GM21825 (cell line): Measurements from ENCODE around the gene ZNF827.

Experiments used
- ATAC-seq: cut with Tn5 transposase; IDR thresholded peaks from one replicate; pipeline ENCODE4 v1.9.1; 2021; ENCODE audit warnings: mild to moderate bottlenecking, moderate library complexity; ENCODE audit not compliant: unreplicated experiment

The ZNF827 gene, protein sequence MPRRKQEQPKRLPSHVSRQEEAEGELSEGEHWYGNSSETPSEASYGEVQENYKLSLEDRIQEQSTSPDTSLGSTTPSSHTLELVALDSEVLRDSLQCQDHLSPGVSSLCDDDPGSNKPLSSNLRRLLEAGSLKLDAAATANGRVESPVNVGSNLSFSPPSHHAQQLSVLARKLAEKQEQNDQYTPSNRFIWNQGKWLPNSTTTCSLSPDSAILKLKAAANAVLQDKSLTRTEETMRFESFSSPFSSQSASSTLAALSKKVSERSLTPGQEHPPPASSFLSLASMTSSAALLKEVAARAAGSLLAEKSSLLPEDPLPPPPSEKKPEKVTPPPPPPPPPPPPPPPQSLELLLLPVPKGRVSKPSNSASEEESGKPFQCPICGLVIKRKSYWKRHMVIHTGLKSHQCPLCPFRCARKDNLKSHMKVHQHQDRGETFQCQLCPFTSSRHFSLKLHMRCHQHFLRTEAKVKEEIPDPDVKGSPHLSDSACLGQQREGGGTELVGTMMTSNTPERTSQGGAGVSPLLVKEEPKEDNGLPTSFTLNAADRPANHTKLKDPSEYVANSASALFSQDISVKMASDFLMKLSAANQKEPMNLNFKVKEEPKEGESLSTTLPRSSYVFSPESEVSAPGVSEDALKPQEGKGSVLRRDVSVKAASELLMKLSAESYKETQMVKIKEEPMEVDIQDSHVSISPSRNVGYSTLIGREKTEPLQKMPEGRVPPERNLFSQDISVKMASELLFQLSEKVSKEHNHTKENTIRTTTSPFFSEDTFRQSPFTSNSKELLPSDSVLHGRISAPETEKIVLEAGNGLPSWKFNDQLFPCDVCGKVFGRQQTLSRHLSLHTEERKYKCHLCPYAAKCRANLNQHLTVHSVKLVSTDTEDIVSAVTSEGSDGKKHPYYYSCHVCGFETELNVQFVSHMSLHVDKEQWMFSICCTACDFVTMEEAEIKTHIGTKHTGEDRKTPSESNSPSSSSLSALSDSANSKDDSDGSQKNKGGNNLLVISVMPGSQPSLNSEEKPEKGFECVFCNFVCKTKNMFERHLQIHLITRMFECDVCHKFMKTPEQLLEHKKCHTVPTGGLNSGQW

GRCh38 chr4:145938618-145939440 lies at the start of gene ZNF827:
TSS of gene ZNF827 (minus strand) at chr4:145938823. CDS start at chr4:145938407, 416 bp downstream.
- ATAC-seq = peak; percentile 30

DNA sequence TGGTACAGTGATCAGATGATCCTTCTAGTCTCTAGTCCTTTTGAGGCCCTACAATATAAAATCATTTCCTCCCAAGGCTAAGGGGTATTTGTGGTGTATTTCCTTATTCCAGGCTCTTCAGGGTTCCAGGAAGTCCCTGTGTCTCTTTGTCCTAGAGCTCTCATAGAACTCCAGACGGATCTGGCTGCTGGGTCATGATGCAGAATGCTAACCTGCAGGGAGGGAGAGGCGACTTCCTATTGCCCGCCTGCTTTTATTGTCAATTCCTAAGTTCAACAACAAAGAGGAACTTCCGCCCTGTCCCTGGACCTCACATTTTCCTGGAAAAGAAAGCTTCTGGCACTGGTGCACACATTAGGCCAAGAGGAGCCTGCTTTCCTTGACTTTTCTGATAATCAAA lies 45.9 kb upstream of the ZNF827 start:
- ATAC-seq = no peak

DNA sequence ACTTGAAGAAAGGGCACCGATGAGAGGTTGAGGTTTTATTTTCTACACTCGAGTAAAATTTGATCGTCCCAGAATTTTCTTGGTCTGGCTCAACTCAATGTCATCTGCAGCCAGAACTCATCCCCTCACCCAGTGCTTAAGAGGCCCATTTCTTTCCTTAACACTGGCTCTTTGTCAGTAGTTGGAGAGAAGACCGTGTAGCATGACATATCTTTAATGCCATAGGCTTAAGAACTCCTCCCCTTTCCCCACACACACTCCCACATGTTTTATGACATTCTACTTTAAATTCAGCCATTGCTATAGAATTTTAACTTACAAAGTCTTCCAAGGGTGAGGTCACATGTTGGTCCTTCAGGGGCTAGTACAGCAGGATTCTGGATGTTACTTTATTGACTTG lies 44.2 kb upstream of the ZNF827 start:
- no peak for ATAC-seq

- ATAC-seq = no peak
Measured at GRCh38 chr4:145979160-145979559, 40.5 kb upstream of the ZNF827 start.

GRCh38 chr4:145976680-145977079 lies 38.1 kb upstream of the ZNF827 start:
- ATAC-seq = no peak

- no peak for ATAC-seq
Measured at GRCh38 chr4:145960012-145960411, 21.4 kb upstream of the ZNF827 start.

DNA sequence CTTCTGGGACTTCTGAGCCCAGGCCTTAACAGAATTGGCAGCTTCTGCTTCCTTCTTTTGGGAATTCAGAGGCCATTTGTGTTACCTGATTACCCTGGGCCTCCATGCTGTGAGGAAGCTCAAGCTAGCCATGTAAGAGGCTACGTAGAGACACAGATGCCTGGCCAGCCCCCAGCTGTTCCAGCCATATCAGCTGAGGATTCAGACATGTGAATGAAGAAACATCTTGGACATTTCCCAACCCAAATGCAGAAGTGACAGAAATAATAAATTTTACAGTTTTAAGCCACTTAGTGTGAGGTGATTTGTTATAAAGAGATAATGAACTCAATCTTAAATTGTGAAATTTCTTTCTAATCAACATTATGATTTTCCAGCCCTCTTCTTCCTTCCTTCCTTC lies 18.7 kb upstream of the ZNF827 start:
- ATAC-seq = no peak

- no peak for ATAC-seq
Measured at GRCh38 chr4:145956288-145956890, 17.8 kb upstream of the ZNF827 start.

GRCh38 chr4:145954924-145955339 lies 16.3 kb upstream of the ZNF827 start:
- no peak for ATAC-seq

GRCh38 chr4:145951931-145952330 lies 13.3 kb upstream of the ZNF827 start:
- ATAC-seq = no peak

DNA sequence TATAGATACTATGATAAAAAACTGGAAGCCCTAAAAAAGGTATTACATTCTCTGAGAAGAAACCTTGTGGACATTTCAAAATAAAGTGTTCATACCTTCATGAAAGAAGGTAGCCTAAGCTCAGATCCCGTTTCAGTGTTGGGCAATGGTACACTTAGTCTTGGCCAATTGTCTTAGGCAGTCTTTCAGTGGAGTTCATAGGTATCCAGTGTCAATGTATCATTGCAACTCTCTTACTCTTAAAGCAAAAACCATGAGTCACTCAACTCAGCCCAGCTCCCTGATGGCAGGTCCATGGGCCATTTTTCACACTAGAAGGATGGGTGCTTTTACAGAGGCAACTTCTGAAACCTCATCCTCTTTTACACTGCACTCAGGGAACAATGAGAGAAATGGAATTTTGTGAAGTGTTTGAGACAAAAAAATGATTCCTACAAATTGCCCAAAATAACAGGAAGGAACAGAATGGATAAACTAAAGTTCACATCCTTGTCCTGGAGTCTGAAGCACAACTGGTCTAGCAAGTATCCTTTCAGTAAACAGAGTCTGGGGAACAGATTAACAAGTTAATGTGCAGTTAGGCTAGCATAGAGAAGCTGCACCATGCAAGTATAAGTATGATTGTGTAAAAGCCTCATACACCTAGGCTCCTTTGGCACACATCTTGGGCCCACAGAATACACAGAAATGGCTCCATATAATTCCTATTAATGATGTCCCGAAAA lies 7.0 kb upstream of the ZNF827 start:
- ATAC-seq = no peak

DNA sequence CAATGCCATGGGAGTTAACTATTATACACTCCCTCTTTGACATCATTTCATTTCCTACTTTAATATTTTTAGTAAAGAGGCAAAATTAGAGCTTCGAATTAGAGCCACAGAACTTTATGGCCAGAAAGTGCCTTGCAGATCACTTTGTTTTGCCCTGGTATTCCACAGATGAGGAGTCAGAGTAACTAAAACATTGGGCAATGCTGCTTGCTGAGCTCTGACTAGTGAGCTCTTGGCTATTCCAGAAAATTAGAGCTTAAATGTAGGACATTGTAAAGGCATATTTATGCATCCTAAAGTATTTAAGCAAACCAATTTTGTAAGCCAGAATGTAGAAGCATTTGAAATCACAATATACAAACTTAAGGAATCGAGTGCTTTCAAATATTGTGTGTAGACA lies 6.3 kb upstream of the ZNF827 start:
- no peak for ATAC-seq

GRCh38 chr4:145939856-145940255 lies 1.2 kb upstream of the ZNF827 start:
- no peak for ATAC-seq

DNA sequence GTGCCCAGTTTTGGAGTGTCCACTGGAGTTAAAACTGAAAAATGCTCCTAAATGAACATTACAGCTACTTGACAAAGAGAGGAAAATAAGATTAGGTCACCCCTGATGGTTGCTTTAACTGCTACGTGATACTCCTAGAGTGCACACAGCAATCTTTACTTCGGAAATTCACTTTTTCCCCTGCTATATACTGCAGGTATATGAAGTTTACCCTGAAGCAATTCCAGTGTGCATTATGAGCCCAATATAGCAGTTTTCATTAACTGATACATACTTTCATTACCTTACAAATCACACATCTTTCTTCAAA lies 773 bp upstream of the ZNF827 start:
- no peak for ATAC-seq

DNA sequence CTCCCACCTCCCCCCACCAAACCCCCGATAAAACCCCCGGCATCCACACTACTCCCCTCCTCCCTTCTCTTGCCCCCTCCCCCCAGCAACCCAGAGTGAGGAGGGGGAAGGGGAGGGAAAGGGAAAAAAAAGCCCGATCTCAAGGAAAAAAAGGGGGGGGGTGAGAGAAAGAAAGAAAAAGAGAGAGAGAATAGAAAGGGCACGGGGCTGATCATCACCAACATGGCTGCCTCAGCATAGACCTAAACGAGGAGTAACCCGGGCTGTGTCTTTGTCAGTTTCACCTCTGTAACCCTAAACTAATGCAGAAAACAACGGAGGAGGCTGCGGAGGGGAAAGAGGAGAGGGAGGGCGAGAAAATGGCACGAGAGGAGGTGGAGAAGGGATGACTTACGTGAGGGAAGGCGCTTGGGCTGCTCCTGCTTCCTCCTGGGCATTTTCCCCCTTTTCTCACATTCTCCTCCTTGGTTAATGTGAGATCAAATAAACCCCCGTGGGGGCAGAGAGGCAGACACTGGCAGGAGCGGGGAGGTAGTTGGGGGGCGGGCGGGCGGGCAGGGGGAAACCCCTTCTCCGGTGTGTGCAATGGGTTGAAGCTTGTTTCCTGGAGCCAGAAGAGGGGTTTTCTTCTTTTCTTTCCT lies 532 bp downstream of the ZNF827 start:
- no peak for ATAC-seq

- ATAC-seq = peak; percentile 23
Measured at GRCh38 chr4:145936997-145937901, 1.4 kb downstream of the ZNF827 start.

- peak; percentile 47 for ATAC-seq
Measured at GRCh38 chr4:145936142-145936996, 2.3 kb downstream of the ZNF827 start.
